Endothelial cell of umbilical vein (primary cell): ENCODE results near the gene ADGRD1.

ENCODE experiments used
- EZH2 ChIP-seq: IDR thresholded peaks from 2 replicates; pipeline ENCODE4 v1.6.1; 2012; ENCODE audit warnings: borderline replicate concordance, low read depth, mild to moderate bottlenecking, moderate library complexity, low read length, inconsistent platforms; ENCODE audit not compliant: severe bottlenecking
- FOS ChIP-seq: IDR thresholded peaks from 2 replicates; pipeline ENCODE4 v1.6.1; 2011; ENCODE audit warnings: mild to moderate bottlenecking, low read length, moderate library complexity, borderline replicate concordance; ENCODE audit not compliant: insufficient read depth
- JUN ChIP-seq: IDR thresholded peaks from 2 replicates; pipeline ENCODE4 v1.6.1; 2011; ENCODE audit warnings: borderline replicate concordance, low read depth; ENCODE audit not compliant: insufficient read length, insufficient read depth
- POLR2A ChIP-seq: IDR thresholded peaks from 2 replicates; pipeline ENCODE4 v1.6.1; 2012; ENCODE audit warnings: low read depth, mild to moderate bottlenecking, control low read depth, low read length
- POLR2AphosphoS5 ChIP-seq: IDR thresholded peaks from 2 replicates; pipeline ENCODE4 v1.6.1; 2012; ENCODE audit warnings: low read depth, mild to moderate bottlenecking, control low read depth, low read length, moderate library complexity; ENCODE audit not compliant: insufficient read depth
- TF ChIP-seq, protein P1 (sequence below): IDR thresholded peaks from 2 replicates; pipeline ENCODE4 v1.6.1; 2011; ENCODE audit not compliant: insufficient read depth, insufficient read length
- TF ChIP-seq, protein P2 (sequence below), 2 donors: IDR thresholded peaks; 1 replicate in 1 of 2; 2 replicates in 1 of 2; pipeline ENCODE4 v1.5.1; 2011; ENCODE audit warnings: low read length in 2 of 2, mild to moderate bottlenecking in 2 of 2, moderate library complexity in 2 of 2, control low read depth in 1 of 2, inconsistent platforms in 1 of 2, low read depth in 1 of 2; ENCODE audit not compliant: insufficient read depth in 1 of 2; ENCODE audit errors: extremely low read depth in 1 of 2

DNA sequence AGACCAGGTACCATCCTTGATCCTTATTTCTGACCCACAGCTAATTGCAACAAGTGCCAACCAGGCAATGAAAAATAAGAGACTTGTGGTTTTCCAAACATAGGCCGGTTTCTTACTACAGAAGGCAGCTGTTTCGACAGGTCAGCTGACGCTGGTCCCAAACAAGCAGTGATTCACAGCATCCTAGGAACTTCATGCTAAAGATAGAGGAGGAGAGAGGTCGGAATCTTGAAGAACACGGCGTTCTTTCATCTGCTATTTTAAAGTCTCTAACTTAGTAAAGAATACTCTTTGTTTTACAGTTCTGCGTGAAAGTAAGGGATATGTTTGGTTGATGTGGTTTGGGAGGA lies 28.1 kb upstream of the ADGRD1 start:
- no peak for TF ChIP-seq FOS
- TF ChIP-seq, protein P1, sequence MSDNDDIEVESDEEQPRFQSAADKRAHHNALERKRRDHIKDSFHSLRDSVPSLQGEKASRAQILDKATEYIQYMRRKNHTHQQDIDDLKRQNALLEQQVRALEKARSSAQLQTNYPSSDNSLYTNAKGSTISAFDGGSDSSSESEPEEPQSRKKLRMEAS = no peak
- TF ChIP-seq, protein P2, sequence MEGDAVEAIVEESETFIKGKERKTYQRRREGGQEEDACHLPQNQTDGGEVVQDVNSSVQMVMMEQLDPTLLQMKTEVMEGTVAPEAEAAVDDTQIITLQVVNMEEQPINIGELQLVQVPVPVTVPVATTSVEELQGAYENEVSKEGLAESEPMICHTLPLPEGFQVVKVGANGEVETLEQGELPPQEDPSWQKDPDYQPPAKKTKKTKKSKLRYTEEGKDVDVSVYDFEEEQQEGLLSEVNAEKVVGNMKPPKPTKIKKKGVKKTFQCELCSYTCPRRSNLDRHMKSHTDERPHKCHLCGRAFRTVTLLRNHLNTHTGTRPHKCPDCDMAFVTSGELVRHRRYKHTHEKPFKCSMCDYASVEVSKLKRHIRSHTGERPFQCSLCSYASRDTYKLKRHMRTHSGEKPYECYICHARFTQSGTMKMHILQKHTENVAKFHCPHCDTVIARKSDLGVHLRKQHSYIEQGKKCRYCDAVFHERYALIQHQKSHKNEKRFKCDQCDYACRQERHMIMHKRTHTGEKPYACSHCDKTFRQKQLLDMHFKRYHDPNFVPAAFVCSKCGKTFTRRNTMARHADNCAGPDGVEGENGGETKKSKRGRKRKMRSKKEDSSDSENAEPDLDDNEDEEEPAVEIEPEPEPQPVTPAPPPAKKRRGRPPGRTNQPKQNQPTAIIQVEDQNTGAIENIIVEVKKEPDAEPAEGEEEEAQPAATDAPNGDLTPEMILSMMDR (IDR thresholded peaks at IDR 0.05; ENCODE audit: extremely low read depth in 1 of 2, insufficient read depth in 1 of 2, low read depth in 1 of 2, low read length in 2 of 2) = no peak
- no peak for TF ChIP-seq POLR2A
- no peak for TF ChIP-seq POLR2AphosphoS5
- TF ChIP-seq EZH2 = no peak
- no peak for TF ChIP-seq JUN
